Brain microvascular endothelial cell (primary cell): ENCODE data around the gene CCDC188.

Source experiments
- DNase-seq: peaks from one replicate; pipeline ENCODE4 v3.0.0-alpha.2; 2020
- H3K27ac ChIP-seq: fragments of 250-450 bp; sonication (Bioruptor Pico); 2 replicates; pipeline ENCODE4 v1.5.1; 2020; ENCODE audit warnings: mild to moderate bottlenecking, moderate library complexity
- H3K27me3 ChIP-seq: fragments of 250-450 bp; sonication (Bioruptor Pico); replicated peaks from 2 replicates; pipeline ENCODE4 v1.5.1; 2020; ENCODE audit warnings: mild to moderate bottlenecking
- H3K36me3 ChIP-seq: fragments of 250-450 bp; sonication (Bioruptor Pico); replicated peaks from 2 replicates; pipeline ENCODE4 v1.5.1; 2020; ENCODE audit warnings: mild to moderate bottlenecking
- H3K4me3 ChIP-seq: 2 replicates; pipeline ENCODE4 v1.5.1; 2011; ENCODE audit warnings: low read depth, mild to moderate bottlenecking, control low read depth, low read length, moderate library complexity
- CTCF ChIP-seq: IDR thresholded peaks from 2 replicates; pipeline ENCODE4 v1.5.1; 2011; ENCODE audit warnings: low read depth, mild to moderate bottlenecking, moderate library complexity, low read length, control low read depth, inconsistent platforms; ENCODE audit errors: missing control alignments
- in situ Hi-C: cut with HindIII; loops from 2 replicates; pipeline ENCODE4 v1.10.0; 2017; ENCODE audit warnings: low sequenced_read_pairs, low pct_ligation_motif_present

Gene CCDC188

DNA sequence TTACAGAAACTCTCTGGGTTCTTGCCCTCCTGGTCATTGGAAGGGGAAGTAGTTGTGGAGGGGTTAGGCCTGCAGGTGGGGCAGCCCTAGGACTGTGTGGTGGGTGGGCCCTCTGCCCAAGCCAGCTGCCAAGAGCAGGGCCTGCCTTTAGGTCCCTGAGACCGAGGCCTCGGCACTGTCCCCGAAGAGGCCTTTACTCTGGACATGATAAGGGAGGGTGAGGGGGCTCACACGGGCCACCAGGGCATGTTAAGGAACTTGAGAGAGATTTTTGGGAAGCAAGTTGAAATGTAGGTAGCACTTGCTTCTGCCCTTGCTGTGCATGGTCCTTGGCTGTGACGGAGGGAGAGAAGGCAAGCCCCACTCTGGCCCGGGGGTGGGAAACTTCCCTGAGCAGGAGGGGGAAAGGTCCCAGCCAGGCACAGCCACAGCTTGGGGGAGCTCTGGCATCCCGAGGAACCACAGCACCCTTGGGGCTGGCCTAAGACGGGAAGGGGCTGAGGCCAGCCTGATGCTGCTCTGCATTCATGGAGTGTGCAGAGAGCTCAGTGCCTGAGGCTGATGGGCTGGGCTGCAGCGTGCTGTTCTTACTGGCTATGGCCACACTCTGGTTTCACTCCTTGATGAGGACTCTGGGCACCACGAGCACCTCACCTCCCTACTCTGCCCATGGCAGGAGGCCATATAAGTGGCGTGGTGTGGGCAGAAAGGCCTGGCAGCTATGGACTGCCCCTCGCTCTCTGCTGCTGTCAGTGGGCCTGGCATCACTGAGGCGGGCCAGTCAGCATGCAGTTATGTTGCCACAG is 42.7 kb downstream of the CCDC188 start:
- peaks cover 81% of the 10 kb centered on the region for H3K36me3 ChIP-seq
- DNase-seq = no peak
- in situ Hi-C loops = no loop called here
- no peaks in the 10 kb centered on the region for H3K27me3 ChIP-seq
- TF ChIP-seq CTCF = no peak
- H3K4me3 ChIP-seq = no peak overlapping the region
- no peak overlapping the region for H3K27ac ChIP-seq

- Histone ChIP-seq H3K4me3 (no peak overlapping the region), H3K36me3 (peaks cover 81% of the 10 kb centered on the region), H3K27ac (no peak overlapping the region), H3K27me3 (no peaks in the 10 kb centered on the region)
- in situ Hi-C loops = no loop called here
- DNase-seq = no peak
- TF ChIP-seq CTCF = no peak
Measured at GRCh38 chr22:20107471-20107901, 43.4 kb downstream of the CCDC188 start.

GRCh38 chr22:20106849-20107237 is 44.0 kb downstream of the CCDC188 start:
- Histone ChIP-seq H3K27ac (no peak overlapping the region), H3K4me3 (no peak overlapping the region), H3K36me3 (peaks cover 79% of the 10 kb centered on the region), H3K27me3 (no peaks in the 10 kb centered on the region)
- in situ Hi-C loops = no loop called here
- no peak for TF ChIP-seq CTCF
- no peak for DNase-seq

DNA sequence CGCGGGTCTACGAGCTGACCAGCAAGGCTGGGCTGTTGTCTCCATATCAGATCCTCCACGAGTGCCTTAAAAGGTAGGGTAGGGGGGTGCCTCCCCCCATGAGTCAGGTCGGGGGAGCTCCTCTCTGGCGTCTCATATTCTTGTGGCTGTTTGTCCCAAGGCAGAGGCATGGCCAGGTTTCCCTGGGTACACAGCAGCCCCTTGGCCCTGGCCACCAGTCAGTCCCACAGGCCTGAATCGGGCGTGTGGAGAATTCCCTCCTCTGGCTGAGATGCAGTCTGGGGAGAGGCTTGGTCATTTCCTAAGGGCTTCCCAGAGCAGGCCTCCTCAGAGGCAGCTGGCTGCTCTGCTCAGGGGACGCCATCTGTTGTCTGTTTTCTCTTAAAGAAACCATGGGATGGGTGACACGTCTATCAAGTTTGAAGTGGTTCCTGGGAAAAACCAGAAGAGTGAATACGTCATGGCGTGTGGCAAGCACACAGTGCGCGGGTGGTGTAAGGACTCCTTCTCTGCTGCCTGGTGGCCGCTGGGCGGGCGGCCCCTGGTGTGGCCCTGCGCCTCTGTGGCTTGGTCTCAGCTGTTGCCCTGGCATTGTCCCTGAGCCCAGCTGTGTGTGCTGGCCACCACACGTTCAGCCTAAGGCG is 44.5 kb downstream of the CCDC188 start:
- H3K36me3 ChIP-seq = peaks cover 80% of the 10 kb centered on the region
- H3K4me3 ChIP-seq = no peak overlapping the region
- no peak overlapping the region for H3K27ac ChIP-seq
- DNase-seq = no peak
- no peak for TF ChIP-seq CTCF
- in situ Hi-C loops = no loop called here
- no peaks in the 10 kb centered on the region for H3K27me3 ChIP-seq

DNA sequence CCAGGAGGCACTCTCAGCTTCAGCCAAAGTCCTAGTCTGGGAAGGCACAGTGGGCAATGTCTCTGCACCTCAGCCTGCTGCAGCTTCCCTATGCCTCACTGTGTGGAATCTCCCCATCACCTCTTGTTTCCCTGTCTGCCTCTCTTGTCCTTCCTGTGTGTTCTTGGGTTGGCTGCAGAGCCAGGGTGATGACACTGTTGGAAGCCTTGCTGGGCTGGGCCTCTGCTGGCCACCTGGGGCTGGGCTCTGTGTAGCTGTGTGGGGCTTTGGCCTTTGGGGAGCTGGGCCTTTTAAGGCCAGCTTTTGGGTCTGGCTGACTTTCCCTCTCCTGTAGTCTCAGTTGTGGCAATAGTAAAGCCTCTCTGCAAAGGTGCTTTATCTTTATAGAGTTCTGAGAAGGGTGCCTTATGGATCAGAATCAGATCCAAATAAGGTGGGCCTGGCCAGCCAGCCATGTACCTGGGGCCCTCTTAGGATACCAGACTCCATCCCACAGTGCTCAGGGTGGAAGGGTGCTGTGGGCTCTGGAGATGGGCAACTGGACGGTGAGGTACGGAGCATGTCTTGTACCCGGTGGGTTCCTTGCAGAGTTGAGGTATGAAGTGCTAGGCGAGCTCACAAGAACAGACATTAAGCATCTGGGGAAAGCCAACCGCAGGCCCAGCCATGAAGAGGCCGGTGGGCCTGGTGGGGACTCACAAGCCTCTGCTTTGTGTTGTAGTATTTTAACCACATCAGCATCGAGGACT is 45.2 kb downstream of the CCDC188 start:
- no peak overlapping the region for H3K4me3 ChIP-seq
- no peak overlapping the region for H3K27ac ChIP-seq
- TF ChIP-seq CTCF = no peak
- H3K36me3 ChIP-seq = peaks cover 81% of the 10 kb centered on the region
- H3K27me3 ChIP-seq = no peaks in the 10 kb centered on the region
- in situ Hi-C loops = no loop called here
- DNase-seq = no peak
